ENCODE measurements around the gene CELSR1. TPM values are rescaled to one million over a fixed set of nuclear protein-coding genes. Genes with fewer than 3 reads are reported as not detected.
"Not testable (repeated sequence)": the region's sequence is repeated elsewhere in the genome, so short reads cannot be mapped to it uniquely, and the experiment has no call there.

CELSR1 gene
- total RNA-seq, 1 donor from 2014 or later = 32.9 TPM

DNA sequence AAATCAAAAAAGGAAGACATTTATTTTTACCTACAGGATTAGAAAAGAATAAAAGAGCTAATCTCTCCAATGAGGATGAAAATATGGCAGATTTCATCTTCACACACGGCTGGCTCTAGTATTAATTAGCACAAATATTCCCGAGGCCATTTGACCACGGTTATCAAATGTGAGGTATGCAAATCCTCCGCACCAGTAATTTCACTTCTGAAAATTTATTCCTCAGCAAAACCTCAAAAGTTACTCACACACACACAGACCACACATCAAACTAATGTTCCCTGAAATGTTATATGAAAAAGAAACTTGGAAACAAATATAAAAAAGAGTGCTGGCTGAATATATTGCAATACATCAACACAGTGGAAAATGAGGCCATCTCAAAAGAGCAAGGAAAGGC lies 32.8 kb downstream of the CELSR1 start:
- Histone ChIP-seq H3K4me3 (no peak overlapping the region), H3K9me3 (no peaks in the 10 kb centered on the region), H3K4me1 (peaks cover 25% of the 10 kb centered on the region), H3K27ac (no peak overlapping the region), H3K27me3 (no peaks in the 10 kb centered on the region), H3K36me3 (no peaks in the 10 kb centered on the region)
- no peak for DNase-seq (ENCODE audit: extremely low spot score in 2 of 2)
- TF ChIP-seq POLR2AphosphoS5 (IDR thresholded peaks at IDR 0.05; ENCODE audit: insufficient read depth in 1 of 2, low read depth in 1 of 2) (no peak), POLR2A (IDR thresholded peaks at IDR 0.05) (no peak)
- TF ChIP-seq, protein P1, sequence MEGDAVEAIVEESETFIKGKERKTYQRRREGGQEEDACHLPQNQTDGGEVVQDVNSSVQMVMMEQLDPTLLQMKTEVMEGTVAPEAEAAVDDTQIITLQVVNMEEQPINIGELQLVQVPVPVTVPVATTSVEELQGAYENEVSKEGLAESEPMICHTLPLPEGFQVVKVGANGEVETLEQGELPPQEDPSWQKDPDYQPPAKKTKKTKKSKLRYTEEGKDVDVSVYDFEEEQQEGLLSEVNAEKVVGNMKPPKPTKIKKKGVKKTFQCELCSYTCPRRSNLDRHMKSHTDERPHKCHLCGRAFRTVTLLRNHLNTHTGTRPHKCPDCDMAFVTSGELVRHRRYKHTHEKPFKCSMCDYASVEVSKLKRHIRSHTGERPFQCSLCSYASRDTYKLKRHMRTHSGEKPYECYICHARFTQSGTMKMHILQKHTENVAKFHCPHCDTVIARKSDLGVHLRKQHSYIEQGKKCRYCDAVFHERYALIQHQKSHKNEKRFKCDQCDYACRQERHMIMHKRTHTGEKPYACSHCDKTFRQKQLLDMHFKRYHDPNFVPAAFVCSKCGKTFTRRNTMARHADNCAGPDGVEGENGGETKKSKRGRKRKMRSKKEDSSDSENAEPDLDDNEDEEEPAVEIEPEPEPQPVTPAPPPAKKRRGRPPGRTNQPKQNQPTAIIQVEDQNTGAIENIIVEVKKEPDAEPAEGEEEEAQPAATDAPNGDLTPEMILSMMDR (IDR thresholded peaks at IDR 0.05) = no peak
- intact Hi-C loops (cut with DNase I) = no loop called here

DNA sequence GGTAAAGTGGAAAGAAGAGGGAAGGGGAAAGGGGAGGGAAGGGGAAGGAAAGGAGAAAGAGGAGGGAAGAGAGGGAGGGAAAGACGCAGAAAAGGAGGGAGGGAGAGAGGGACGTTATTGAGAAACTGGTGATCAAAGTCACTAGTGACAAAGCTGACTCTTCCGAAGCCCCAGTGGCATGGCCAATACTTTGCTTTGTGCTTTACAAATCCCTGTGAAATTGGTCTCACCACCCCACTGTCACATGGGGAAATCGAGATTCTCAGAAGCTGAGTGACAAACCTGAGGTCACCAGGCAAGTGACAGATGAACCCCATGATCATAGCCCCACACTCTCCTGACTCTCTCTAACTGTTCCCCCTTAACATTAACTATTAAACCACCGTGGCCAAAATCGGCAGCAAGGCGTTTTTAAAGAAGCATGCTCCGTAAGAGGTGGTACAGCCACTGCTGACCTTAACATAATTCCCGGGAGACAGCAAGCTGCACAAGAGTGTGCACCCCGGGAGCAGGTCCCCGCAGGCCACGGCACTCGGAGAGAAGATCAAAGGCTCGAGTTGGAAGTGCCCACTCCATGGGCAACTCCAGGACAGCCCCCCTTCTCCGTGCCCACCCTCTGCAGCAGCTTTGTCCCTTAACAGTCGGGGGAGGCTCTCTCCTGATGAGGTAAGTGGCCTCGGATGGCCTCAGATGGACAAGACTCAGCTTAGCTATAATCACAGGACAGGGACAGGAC lies 34.8 kb downstream of the CELSR1 start:
- Histone ChIP-seq H3K27ac (peak overlapping the region; percentile 48), H3K4me1 (peaks cover 12% of the 10 kb centered on the region), H3K9me3 (no peaks in the 10 kb centered on the region), H3K36me3 (no peaks in the 10 kb centered on the region), H3K4me3 (no peak overlapping the region), H3K27me3 (no peaks in the 10 kb centered on the region)
- DNase-seq (ENCODE audit: extremely low spot score in 2 of 2) = no peak
- intact Hi-C loops (cut with DNase I) = no loop called here
- TF ChIP-seq POLR2A (IDR thresholded peaks at IDR 0.05) (no peak), POLR2AphosphoS5 (IDR thresholded peaks at IDR 0.05; ENCODE audit: insufficient read depth in 1 of 2, low read depth in 1 of 2) (no peak)
- TF ChIP-seq, protein P1 (IDR thresholded peaks at IDR 0.05) = no peak

DNA sequence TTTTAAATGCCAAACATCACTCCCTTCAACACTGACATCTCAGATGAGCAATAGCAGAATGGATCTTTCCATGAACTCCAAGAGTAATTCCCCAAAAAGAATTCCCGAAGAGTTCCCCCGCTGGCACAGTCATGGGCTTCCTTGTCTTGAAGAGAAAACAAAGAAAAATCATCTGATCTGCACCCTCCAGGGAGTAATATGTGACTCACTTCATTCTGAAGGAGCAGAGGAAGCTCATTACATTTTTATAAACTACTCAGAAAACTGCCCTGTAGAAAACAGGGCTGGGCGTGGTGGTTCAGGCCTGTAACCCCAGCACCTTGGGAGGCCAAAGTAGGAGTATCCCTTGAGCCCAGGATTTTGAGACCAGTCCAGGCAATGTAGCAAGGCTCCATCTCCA lies 35.7 kb downstream of the CELSR1 start:
- DNase-seq (ENCODE audit: extremely low spot score in 2 of 2) = no peak
- Histone ChIP-seq H3K4me1 (peaks cover 8% of the 10 kb centered on the region), H3K27me3 (no peaks in the 10 kb centered on the region), H3K4me3 (no peak overlapping the region), H3K36me3 (no peaks in the 10 kb centered on the region), H3K27ac (peak overlapping the region; percentile 48), H3K9me3 (no peaks in the 10 kb centered on the region)
- intact Hi-C loops (cut with DNase I) = no loop called here
- no peak for TF ChIP-seq POLR2A (IDR thresholded peaks at IDR 0.05)
- peak in 1 of 2 donors; percentile 87 for TF ChIP-seq POLR2AphosphoS5 (IDR thresholded peaks at IDR 0.05; ENCODE audit: insufficient read depth in 1 of 2, low read depth in 1 of 2)
- TF ChIP-seq, protein P1 (IDR thresholded peaks at IDR 0.05) = no peak

DNA sequence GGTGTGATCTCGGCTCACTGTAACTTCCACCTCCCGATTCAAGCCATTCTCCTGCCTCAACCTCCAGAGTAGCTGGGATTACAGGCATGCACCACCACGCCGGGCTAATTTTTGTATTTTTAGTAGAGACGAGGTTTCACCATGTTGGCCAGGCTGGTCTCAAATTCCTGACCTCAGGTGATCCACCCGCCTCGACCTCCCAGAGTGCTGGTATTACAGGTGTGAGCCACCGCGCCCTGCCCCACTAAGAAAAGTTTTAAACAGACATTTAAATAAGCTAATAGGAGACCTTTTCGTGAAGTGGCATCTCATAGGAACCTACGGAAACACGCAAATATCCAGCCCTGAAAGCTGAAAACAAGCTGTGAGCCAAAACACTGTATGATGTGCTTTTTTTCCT lies 36.2 kb downstream of the CELSR1 start:
- H3K4me3 ChIP-seq; H3K9me3 ChIP-seq; H3K27me3 ChIP-seq; H3K4me1 ChIP-seq; H3K36me3 ChIP-seq; intact Hi-C loops (cut with DNase I); DNase-seq (ENCODE audit: extremely low spot score in 2 of 2): not testable (repeated sequence)
- H3K27ac ChIP-seq = peak overlapping the region; percentile 48

DNA sequence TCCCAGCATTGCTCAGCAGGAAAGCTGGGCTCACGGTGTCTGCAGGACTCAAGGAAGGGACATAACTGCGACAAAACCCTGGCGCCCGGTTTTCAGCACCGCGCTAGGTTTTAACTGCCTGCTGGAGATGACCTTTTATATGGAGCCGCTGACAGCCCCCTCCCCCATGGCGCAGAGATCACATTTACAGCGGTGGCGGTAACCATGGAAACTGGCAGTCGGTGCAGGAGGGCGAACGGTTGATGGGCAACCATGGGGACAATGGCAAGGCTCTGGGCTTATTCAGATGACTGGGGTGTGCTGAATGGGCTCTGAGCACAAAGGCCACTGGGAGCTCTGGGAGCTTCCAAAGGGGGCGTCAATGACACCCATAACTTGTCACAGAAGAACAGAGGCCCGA lies 37.2 kb downstream of the CELSR1 start:
- TF ChIP-seq POLR2AphosphoS5 (IDR thresholded peaks at IDR 0.05; ENCODE audit: insufficient read depth in 1 of 2, low read depth in 1 of 2) = no peak
- TF ChIP-seq POLR2A (IDR thresholded peaks at IDR 0.05) = no peak
- TF ChIP-seq, protein P1 (IDR thresholded peaks at IDR 0.05) = no peak
- Histone ChIP-seq H3K27ac (no peak overlapping the region), H3K4me3 (no peak overlapping the region), H3K4me1 (peaks cover 8% of the 10 kb centered on the region), H3K9me3 (no peaks in the 10 kb centered on the region), H3K27me3 (no peaks in the 10 kb centered on the region), H3K36me3 (no peaks in the 10 kb centered on the region)
- no peak for DNase-seq (ENCODE audit: extremely low spot score in 2 of 2)
- intact Hi-C loops (cut with DNase I) = no loop called here

Measured in vagina (tissue), 2 donors.